Measurements from ENCODE around the gene HK1.

The HK1 gene

GRCh38 chr10:69437321-69438259 lies 159.3 kb downstream of the HK1 start:
- Mint-ChIP-seq H3K4me3 (no peak overlapping the region), H3K36me3 (ENCODE audit: low read depth) (no peaks in the 10 kb centered on the region), H3K9me3 (peaks cover 7% of the 10 kb centered on the region), H3K27me3 (ENCODE audit: low read depth, poor library complexity) (peaks cover 14% of the 10 kb centered on the region), H3K27ac (no peak overlapping the region), H3K4me1 (peaks cover 41% of the 10 kb centered on the region)
- no peak for DNase-seq
- TF ChIP-seq, protein P1, sequence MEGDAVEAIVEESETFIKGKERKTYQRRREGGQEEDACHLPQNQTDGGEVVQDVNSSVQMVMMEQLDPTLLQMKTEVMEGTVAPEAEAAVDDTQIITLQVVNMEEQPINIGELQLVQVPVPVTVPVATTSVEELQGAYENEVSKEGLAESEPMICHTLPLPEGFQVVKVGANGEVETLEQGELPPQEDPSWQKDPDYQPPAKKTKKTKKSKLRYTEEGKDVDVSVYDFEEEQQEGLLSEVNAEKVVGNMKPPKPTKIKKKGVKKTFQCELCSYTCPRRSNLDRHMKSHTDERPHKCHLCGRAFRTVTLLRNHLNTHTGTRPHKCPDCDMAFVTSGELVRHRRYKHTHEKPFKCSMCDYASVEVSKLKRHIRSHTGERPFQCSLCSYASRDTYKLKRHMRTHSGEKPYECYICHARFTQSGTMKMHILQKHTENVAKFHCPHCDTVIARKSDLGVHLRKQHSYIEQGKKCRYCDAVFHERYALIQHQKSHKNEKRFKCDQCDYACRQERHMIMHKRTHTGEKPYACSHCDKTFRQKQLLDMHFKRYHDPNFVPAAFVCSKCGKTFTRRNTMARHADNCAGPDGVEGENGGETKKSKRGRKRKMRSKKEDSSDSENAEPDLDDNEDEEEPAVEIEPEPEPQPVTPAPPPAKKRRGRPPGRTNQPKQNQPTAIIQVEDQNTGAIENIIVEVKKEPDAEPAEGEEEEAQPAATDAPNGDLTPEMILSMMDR (IDR thresholded peaks at IDR 0.05): no peak

GRCh38 chr10:69438536-69439349 lies 160.4 kb downstream of the HK1 start:
- Mint-ChIP-seq H3K27me3 (ENCODE audit: low read depth, poor library complexity) (peaks cover 17% of the 10 kb centered on the region), H3K4me3 (no peak overlapping the region), H3K27ac (peak overlapping the region; percentile 55), H3K36me3 (ENCODE audit: low read depth) (no peaks in the 10 kb centered on the region), H3K9me3 (peaks cover 7% of the 10 kb centered on the region), H3K4me1 (peaks cover 41% of the 10 kb centered on the region)
- TF ChIP-seq, protein P1 (IDR thresholded peaks at IDR 0.05): no peak
- DNase-seq: no peak

- peak overlapping the region; percentile 29 for H3K27ac Mint-ChIP-seq
- TF ChIP-seq, protein P1 (IDR thresholded peaks at IDR 0.05): no peak
Observed at GRCh38 chr10:69439350-69439739, 161.0 kb downstream of the HK1 start.

DNA sequence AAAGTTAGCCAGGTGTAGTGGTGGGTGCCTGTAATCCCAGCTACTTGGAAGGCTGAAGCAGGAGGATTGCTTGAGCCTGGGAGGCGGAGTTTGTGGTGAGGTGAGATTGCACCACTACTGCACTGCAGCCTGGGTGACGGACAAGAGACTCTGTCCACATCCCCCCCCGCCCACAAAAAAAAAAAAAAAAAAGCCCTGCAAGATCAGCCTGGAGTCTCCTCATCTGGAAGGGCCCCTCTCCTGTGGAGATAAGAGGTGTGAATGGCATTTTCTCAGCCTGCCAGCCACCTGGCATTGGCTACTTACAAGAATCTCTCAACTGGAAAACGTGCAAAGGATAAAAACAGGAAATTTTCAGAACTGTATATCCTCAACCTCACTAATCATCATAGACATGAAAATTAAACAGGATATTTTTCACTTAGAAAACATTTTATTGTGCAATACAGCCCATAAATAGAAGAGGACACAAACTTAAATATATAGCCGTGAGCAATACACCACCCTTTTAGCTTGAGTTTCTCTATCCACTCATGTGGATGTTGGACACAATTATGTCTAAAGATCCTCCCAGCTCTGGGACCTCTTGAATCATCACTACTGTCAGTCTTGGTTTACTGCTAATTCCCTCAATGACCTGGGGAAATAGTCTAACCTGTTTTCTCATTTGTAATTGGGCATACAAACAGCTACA lies 161.7 kb downstream of the HK1 start:
- TF ChIP-seq, protein P1 (IDR thresholded peaks at IDR 0.05): no peak
- peaks cover 34% of the 10 kb centered on the region for H3K4me1 Mint-ChIP-seq
- peaks cover 14% of the 10 kb centered on the region for H3K27me3 Mint-ChIP-seq (ENCODE audit: low read depth, poor library complexity)
- no peak overlapping the region for H3K4me3 Mint-ChIP-seq
- no peak for DNase-seq
- no peaks in the 10 kb centered on the region for H3K36me3 Mint-ChIP-seq (ENCODE audit: low read depth)
- peaks cover 3% of the 10 kb centered on the region for H3K9me3 Mint-ChIP-seq
- H3K27ac Mint-ChIP-seq: no peak overlapping the region

More at GRCh38 chr10:69439350-69439739, 161.0 kb downstream of the HK1 start:
- no peak overlapping the region for H3K4me3 Mint-ChIP-seq
- H3K4me1 Mint-ChIP-seq: peaks cover 39% of the 10 kb centered on the region
- peaks cover 5% of the 10 kb centered on the region for H3K9me3 Mint-ChIP-seq
- DNase-seq: no peak
- no peaks in the 10 kb centered on the region for H3K36me3 Mint-ChIP-seq (ENCODE audit: low read depth)
- peaks cover 17% of the 10 kb centered on the region for H3K27me3 Mint-ChIP-seq (ENCODE audit: low read depth, poor library complexity)

- peaks cover 42% of the 10 kb centered on the region for H3K4me1 Mint-ChIP-seq
- peaks cover 18% of the 10 kb centered on the region for H3K27me3 Mint-ChIP-seq (ENCODE audit: low read depth, poor library complexity)
- peaks cover 3% of the 10 kb centered on the region for H3K9me3 Mint-ChIP-seq
- H3K4me3 Mint-ChIP-seq: no peak overlapping the region
- TF ChIP-seq, protein P1 (IDR thresholded peaks at IDR 0.05): no peak
- no peaks in the 10 kb centered on the region for H3K36me3 Mint-ChIP-seq (ENCODE audit: low read depth)
- no peak overlapping the region for H3K27ac Mint-ChIP-seq
- no peak for DNase-seq
Observed at GRCh38 chr10:69443354-69443753, 165.1 kb downstream of the HK1 start.
